Fibroblast of the aortic adventitia (primary cell): ENCODE data around the gene TMPRSS4. TPM values are rescaled to one million over a fixed set of nuclear protein-coding genes. Genes with fewer than 3 reads are reported as not detected.

Source experiments
- DNase-seq: peaks from one replicate; pipeline ENCODE4 v3.0.0-alpha.2; 2010; ENCODE audit warnings: low read depth
- H3K4me3 ChIP-seq: 2 replicates; pipeline ENCODE4 v1.5.1; 2011; ENCODE audit warnings: low read depth, mild to moderate bottlenecking, control low read depth, low read length, moderate library complexity
- CTCF ChIP-seq: IDR thresholded peaks from 2 replicates; pipeline ENCODE4 v1.5.1; 2011; ENCODE audit warnings: mild to moderate bottlenecking, low read length, control low read depth, inconsistent platforms; ENCODE audit not compliant: insufficient read depth
- total RNA-seq: library from RNA; depleted of rRNA; stranded (reverse); fragments of >200 nt; gene quantifications from 2 replicates; pipeline ENCODE4 v1.2.3, GENCODE V29; 2012; ENCODE audit warnings: low replicate concordance

The TMPRSS4 gene
- total RNA-seq, 1 donor: not detected

DNA sequence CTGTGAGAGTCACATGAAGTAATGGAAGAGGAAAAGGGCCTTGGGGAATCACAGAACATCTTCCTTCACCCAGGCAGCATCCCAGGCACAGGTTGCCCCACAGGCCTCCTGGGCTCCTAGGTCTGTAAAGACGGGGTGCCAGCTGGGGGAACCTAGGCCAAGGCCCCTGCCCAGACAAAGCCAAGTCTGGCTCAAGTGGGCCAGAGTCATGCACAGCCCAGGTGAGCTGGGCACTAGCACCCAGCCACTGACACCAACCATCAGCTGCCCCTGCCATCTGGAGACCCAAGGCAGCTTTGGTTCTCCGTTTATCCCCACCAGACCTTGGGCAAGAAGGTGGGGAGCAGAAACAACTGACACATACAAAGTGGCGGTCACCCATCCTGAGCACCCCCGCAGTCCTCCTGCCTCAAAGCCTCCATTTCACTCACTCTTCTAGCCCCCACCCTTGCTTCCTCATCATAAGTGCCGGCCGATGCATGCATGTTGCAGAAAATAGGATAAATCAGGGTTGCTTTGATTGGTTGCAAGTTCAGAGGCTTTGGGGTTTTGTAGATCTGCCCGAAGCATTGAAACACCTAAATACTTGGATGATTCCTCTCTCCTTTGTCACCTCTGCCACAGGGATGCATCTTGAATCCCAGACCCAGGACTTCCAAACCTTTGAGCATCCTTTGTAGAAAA lies 26.5 kb upstream of the TMPRSS4 start:
- no peak for TF ChIP-seq CTCF
- DNase-seq: no peak
- no peak overlapping the region for H3K4me3 ChIP-seq

GRCh38 chr11:118051136-118051610 lies 25.7 kb upstream of the TMPRSS4 start:
- TF ChIP-seq CTCF: no peak
- DNase-seq: no peak
- no peak overlapping the region for H3K4me3 ChIP-seq

GRCh38 chr11:118051611-118052461 lies 25.0 kb upstream of the TMPRSS4 start:
- no peak for DNase-seq
- no peak for TF ChIP-seq CTCF
- no peak overlapping the region for H3K4me3 ChIP-seq

GRCh38 chr11:118052581-118053206 lies 24.2 kb upstream of the TMPRSS4 start:
- TF ChIP-seq CTCF: no peak
- no peak overlapping the region for H3K4me3 ChIP-seq
- no peak for DNase-seq

DNA sequence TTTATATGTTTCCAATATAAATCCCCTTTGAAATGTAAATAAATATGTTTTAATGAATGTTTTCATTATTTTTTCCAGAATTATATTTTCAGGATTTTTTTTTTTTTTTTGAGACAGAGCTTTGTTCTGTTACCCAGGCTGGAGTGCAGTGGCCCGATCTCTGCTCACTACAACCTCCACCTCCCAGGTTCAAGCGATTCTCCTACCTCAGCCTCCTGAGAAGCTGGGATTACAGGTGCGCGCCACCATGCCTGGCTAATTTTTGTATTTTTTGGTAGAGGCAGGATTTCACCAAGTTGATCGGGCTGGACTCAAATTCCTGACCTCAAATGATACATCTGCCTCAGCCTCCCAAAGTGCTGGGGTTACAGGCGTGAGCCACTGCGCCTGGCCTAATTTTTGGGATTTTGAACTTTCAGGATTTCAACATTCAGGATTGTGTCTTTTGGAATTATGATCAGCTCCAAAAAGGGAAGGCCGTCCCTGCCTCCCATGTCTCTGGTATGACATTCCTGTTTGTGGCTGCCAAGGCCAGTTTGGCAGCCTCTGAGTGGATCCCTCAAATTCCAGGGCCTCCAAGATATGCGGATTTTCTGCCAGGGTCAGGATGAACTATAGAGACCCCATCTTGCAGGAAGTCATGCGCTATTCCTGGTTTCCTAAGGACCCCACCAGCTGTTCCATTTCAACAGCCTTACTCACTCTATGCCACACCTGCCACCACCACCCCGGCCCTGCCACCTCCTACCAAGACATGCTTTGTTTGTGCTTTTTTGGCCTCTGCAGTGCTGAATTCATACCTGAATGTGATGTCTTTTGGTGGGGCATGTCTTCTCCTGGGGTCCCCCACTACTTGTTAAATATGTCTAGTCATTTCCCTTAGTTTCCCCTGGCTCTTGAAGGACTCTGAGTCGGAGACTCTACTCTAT lies 21.9 kb upstream of the TMPRSS4 start:
- DNase-seq: no peak
- TF ChIP-seq CTCF: no peak
- H3K4me3 ChIP-seq: no peak overlapping the region

DNA sequence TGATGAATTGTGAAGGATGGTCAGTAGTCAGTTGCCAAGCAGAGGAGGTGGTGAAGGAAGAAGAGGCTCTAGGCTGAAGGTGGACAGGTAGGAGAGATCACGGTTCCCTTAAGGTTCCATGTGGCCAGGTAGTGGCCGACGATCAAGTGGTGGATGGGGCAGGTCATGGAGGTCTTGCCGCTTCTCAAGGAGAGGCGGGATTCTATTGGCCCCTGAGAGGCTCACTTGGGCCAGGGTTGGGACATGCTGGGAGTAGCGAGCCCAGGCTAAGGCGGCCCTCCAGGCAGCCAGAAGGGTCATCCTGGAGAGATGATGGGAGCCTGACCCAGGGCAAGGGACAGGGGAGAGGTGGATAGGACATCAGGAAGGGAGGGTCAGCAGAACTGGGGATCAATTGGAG lies 20.9 kb upstream of the TMPRSS4 start:
- no peak overlapping the region for H3K4me3 ChIP-seq
- TF ChIP-seq CTCF: no peak
- no peak for DNase-seq
